Measurements from ENCODE around the gene HLA-DOB.

The HLA-DOB gene

DNA sequence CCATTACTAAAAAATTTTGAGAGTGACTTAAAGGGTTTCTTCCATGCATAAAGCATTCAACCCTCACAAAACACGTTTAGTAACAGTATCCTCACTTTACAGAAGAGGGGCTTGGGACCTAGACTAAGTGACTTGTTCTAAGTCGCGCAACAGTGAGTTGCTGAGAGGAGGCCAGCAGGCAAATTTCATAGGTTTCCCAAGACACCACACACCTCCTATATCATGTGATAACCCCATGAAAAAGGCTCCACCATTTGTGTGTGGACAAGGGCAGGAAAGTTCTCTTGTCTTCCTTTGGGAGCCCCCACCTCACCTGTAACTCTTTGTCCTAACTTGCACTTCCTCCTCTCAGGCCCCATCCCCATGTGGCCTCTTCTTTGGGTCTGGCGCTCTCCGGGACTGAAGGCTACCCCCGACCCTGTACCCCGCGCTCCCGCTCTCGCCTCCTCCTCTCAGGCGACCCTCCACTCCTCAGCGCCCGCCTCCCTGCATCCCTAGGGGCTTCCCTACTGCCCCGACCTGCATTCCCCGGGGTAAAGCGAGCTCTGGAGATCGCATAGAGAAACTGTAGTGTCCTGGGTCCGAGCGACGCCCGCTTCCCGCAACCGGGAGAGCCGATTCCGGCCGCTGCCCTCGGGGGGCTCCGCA lies 26.7 kb upstream of the HLA-DOB start:
- DNase-seq, result no peak

DNA sequence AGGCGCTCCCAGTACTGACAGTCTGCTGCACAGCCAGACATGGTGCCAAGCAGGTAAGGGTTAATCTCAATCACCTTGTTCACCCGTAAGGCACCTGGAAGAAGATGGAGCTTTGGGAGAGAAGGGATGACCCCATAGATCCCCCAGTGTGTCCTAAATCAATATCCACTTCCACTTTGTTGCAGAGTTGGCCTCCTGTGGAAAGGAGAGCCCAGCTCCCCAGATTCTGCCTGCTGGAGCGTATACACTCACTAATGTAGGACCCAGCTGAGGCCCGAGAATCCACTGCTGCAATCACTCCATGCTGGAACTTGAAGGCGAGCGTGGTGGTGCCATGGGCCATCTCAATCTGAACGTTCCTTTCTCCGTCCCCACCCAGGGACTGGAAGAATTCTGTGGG lies 25.9 kb upstream of the HLA-DOB start:
- DNase-seq, result no peak

DNA sequence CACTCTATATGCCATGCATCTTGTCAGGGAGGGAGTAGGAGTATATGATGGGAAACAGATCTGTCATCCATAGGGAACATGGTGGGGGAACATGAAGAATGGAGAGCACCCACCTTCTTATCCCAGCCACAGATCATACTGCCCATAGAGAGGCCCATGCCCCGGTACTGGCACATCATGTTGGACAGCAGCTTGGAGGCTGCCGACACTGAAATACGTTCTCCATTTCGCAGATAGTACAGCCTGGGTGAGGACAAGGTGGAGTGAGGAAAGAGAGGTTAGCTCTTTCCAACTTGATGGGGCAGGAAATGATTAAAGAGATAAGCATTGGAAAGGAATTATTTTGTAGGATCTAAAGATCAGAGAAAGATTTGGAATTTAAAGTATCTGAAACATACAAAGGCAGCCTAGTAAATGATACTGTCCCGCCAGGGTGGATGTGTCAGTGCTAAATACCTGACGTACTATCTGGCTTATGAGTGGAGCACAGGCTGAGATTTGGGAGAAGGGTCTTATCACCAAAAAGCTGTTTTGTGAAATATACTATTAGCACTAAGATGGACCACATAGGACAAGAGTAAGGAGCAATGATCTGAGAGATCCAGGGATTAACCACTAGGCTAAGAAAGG lies 25.3 kb upstream of the HLA-DOB start:
- DNase-seq, result no peak

GRCh38 chr6:32840604-32841246 lies 23.9 kb upstream of the HLA-DOB start:
- no peak for DNase-seq

DNA sequence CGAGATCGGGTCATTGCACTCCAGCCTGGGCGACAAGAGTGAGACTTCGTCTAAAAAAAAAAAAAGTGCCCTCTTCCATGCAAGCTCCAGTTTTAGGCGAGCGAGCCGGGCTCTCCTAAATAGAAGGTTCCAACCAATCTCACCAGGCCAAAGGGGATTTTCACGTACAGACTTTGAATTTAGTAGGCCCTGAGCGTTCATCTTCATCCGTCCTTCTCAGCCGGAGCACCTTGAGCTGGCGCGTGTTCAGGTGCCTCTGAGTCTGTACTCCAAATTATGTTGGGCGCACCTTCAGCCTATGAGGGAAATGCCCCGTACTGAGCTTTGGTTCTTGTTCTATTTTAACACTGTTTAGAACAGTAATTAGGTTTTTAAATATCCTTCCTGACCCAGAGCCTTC lies 22.6 kb upstream of the HLA-DOB start:
- no peak for DNase-seq

DNA sequence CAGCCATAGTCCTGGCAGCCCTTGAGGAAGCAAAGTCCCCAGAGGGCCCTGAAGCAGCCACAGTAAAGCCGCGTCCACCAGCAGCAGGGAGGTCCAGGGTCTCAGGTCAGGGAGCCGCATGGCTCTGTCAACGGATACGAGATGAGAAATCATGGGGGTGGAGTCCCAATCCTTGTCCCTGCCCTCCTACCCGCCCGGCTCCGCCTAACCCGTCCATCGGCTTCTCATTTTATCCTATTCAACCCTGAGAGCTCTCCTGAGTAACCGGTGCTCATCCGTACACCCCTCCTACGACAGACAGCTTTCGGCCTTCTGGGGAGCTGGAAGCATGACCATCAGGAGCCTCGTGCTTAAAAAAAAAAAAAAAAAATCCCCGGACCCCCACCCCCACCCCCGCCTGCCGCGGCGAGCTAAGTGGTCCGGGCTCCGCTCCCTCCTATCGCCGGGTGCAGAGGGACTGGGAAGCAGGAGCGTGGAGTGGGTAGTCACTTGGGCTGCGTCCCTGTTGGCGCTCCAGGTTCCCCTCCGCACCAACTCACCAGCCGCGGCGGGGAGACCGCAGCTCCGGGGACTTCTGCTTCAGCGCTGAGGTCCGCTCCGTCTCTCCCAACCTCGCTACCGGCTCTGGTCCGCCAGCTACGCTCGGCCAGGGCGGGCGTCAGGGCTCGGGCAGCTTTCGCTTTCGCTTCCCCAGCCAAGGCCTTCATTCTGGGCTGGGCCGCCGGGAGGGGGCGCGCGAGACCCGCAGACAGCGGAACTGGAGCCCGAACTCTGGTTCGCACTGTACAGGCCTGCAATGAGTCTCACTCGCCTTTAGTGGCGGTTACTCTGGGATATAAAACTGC lies 21.5 kb upstream of the HLA-DOB start, which contains the start of gene TAP2:
Gene TAP2 (minus strand): TSS at position 626 of the 845 bp plus-strand sequence. CDS start 506 bp downstream, at position 120.
- DNase-seq, result peak; percentile 90

DNA sequence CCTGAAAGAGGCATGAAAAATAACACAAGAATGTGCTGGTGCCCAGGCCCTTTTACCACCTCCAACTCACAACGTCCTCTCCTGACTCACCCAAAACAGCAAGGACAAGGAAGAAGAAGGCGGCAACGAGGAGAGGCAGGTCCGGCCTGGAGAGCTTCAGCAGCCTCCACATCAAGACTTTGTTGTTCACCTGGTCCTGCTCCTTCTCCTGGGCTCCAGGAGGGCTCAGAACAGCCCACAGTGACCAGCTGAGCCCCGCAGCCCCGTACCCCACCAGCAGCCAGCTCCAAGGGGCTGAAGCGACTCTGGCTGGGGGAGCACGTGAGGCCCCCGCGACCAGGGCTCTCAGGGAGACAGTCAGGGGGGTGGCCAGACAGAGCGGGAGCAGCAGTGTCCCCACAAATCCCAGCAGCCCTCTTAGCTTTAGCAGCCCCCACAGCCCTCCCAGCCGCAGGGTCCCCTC lies 20.9 kb upstream of the HLA-DOB start:
- DNase-seq, result no peak

- no peak for DNase-seq
Measured at GRCh38 chr6:32836873-32837272, 20.1 kb upstream of the HLA-DOB start.

- no peak for DNase-seq
Measured at GRCh38 chr6:32835167-32835893, 18.5 kb upstream of the HLA-DOB start.

DNA sequence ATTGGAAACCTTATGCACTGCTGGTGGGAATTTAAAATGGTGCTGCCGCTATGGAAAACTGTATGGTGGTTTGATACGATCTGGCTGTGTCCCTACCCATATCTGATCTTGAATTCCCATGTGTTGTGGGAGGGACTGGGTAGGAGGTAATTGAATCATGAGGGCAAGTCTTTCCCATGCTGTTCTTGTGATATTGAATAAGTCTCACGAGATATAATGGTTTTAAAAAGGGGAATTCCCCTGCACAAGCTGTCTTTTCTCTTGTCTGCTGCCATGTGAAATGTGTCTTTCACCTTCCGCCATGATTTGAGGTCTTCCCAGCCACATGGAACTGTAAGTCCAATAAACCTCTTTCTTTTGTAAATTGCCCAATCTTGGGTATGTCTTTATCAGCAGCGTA lies 16.9 kb upstream of the HLA-DOB start:
- DNase-seq, result no peak

GRCh38 chr6:32832535-32832934 lies 15.7 kb upstream of the HLA-DOB start:
- no peak for DNase-seq

GRCh38 chr6:32830936-32831335 lies 14.1 kb upstream of the HLA-DOB start:
- no peak for DNase-seq

- DNase-seq, result no peak
Measured at GRCh38 chr6:32830017-32830416, 13.2 kb upstream of the HLA-DOB start.

GRCh38 chr6:32829495-32829894 lies 12.7 kb upstream of the HLA-DOB start:
- DNase-seq, result no peak

DNA sequence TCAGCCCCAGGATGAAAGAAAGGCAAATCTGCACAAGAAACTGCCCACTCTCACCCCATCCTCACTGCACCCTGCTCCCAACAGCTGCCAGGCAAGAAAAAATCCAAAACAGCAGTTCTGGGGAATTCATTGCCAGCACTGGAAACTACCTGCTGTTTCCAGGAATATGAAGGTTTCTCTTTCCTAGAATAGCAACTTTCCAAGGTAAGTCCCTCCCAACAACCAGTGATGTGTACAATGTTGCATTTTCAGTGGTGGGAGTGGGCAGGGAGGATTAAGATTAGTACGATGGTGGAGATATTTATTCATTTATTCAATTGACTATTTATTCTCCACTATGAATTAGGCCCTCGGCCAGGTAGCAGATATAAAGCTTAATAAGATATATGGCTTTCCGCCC lies 10.2 kb upstream of the HLA-DOB start:
- no peak for DNase-seq

- no peak for DNase-seq
Measured at GRCh38 chr6:32825966-32826365, 9.2 kb upstream of the HLA-DOB start.

DNA sequence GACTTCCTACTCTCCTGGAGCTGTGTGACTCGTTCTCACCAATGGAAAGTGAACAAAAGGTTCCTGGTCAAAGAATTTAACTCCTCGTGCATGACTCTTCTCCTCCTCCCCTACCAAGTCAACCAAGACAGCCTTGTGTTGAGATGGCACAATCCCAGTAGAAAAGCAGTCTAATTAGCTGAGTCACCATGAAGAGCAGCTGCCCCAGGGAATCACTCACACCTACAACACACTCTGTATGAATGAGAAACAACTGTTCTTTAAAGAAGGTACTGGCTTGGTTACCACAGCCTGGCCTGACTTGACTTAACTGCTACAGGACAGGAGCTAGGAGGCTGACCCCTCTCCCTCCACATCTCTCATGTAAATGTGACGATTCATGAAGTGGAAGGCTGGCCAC lies 2.9 kb upstream of the HLA-DOB start:
- no peak for DNase-seq

DNA sequence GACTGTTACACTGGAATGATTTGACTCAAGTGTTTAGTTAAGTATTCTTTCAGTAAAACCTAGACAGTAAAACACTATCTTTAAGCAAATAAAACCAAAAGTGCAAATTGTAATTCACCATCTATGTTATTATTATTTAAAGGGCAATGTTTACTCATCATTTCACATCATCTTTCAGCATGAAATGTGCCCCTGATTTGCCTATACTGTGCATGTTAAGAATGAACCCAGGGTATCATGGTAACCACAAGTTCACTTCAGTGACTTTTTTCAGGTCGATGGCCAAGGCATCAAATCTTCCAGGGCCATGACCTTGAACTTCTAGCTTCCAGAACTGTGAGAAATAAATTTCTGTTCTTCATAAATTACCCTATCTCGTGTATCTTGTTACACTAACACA lies 2.1 kb upstream of the HLA-DOB start:
- DNase-seq, result no peak

- DNase-seq, result no peak
Measured at GRCh38 chr6:32815996-32816395, 806 bp downstream of the HLA-DOB start.

GRCh38 chr6:32815115-32815514 lies 1.7 kb downstream of the HLA-DOB start:
- no peak for DNase-seq

DNA sequence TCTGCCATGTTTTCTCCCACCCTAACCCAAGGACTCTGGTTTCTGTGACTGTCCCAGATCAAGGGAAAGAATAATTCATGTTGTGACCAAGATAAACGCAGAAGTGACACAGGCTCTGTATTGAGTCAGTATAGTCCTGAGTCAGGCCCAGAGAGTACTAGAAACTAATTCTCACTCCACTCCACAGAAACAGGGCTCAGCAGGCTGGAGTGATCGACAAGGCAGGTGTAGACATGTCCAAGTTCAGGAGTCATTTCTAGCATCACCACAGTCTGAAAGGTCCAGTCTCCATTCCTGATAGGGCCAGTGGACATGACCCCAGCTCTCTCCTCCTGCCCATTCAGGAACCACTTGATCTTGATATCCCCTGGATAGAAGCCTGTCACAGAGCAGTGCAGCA lies 2.7 kb downstream of the HLA-DOB start:
- no peak for DNase-seq

- DNase-seq, result no peak
Measured at GRCh38 chr6:32809171-32809570, 7.6 kb downstream of the HLA-DOB start.

Data from NCI-H748 treated with DMSO at 0.1 percent for 48 hours (cell line).